ENCODE results near the gene TNFRSF1A.
"Not testable (repeated sequence)": the region's sequence is repeated elsewhere in the genome, so short reads cannot be mapped to it uniquely, and the experiment has no call there.

The TNFRSF1A gene

GRCh38 chr12:6294156-6295093 lies 47.5 kb downstream of the TNFRSF1A start:
- H3K36me3 ChIP-seq, result no peaks in the 10 kb centered on the region
- no peak overlapping the region for H3K4me3 ChIP-seq (ENCODE audit: low read depth, low read length)
- H3K27ac ChIP-seq, result no peak overlapping the region
- no peak for DNase-seq
- H3K27me3 ChIP-seq (ENCODE audit: insufficient read depth, low read depth, severe bottlenecking), result no peaks in the 10 kb centered on the region
- peaks cover 2% of the 10 kb centered on the region for H3K9me3 ChIP-seq (ENCODE audit: severe bottlenecking)
- TF ChIP-seq, protein P1, sequence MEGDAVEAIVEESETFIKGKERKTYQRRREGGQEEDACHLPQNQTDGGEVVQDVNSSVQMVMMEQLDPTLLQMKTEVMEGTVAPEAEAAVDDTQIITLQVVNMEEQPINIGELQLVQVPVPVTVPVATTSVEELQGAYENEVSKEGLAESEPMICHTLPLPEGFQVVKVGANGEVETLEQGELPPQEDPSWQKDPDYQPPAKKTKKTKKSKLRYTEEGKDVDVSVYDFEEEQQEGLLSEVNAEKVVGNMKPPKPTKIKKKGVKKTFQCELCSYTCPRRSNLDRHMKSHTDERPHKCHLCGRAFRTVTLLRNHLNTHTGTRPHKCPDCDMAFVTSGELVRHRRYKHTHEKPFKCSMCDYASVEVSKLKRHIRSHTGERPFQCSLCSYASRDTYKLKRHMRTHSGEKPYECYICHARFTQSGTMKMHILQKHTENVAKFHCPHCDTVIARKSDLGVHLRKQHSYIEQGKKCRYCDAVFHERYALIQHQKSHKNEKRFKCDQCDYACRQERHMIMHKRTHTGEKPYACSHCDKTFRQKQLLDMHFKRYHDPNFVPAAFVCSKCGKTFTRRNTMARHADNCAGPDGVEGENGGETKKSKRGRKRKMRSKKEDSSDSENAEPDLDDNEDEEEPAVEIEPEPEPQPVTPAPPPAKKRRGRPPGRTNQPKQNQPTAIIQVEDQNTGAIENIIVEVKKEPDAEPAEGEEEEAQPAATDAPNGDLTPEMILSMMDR (IDR thresholded peaks at IDR 0.05; ENCODE audit: low read depth, low read length), result no peak

GRCh38 chr12:6292606-6293005 lies 49.3 kb downstream of the TNFRSF1A start:
- no peak for DNase-seq
- Histone ChIP-seq H3K36me3 (no peaks in the 10 kb centered on the region), H3K27me3 (ENCODE audit: insufficient read depth, low read depth, severe bottlenecking) (no peaks in the 10 kb centered on the region), H3K4me3 (ENCODE audit: low read depth, low read length) (no peak overlapping the region), H3K27ac (no peak overlapping the region), H3K9me3 (ENCODE audit: severe bottlenecking) (peaks cover 2% of the 10 kb centered on the region)
- TF ChIP-seq, protein P1 (IDR thresholded peaks at IDR 0.05; ENCODE audit: low read depth, low read length), result no peak

DNA sequence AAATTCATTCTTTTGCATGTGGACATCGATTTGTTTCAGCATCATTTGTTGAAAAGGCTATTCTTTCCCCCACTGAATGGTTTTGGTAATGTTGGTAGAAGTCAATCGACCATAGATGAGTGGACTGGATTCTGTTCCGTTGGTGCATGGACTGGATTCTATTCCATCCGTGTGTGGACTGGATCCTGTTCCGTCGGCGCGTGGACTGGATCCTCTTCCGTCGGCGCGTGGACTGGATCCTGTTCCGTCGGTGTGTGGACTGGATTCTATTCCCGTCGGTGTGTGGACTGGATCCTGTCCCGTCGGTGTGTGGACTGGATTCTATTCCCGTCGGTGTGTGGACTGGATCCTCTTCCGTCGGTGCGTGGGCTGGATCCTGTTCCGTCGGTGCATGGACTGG lies 52.0 kb downstream of the TNFRSF1A start:
- not testable (repeated sequence) for H3K27ac ChIP-seq; H3K27me3 ChIP-seq (ENCODE audit: insufficient read depth, low read depth, severe bottlenecking); H3K4me3 ChIP-seq (ENCODE audit: low read depth, low read length); H3K9me3 ChIP-seq (ENCODE audit: severe bottlenecking); DNase-seq; H3K36me3 ChIP-seq

- not testable (repeated sequence) for H3K9me3 ChIP-seq (ENCODE audit: severe bottlenecking); H3K27me3 ChIP-seq (ENCODE audit: insufficient read depth, low read depth, severe bottlenecking); H3K27ac ChIP-seq; DNase-seq; H3K4me3 ChIP-seq (ENCODE audit: low read depth, low read length); H3K36me3 ChIP-seq
Measured at GRCh38 chr12:6289081-6289480, 52.8 kb downstream of the TNFRSF1A start.

DNA sequence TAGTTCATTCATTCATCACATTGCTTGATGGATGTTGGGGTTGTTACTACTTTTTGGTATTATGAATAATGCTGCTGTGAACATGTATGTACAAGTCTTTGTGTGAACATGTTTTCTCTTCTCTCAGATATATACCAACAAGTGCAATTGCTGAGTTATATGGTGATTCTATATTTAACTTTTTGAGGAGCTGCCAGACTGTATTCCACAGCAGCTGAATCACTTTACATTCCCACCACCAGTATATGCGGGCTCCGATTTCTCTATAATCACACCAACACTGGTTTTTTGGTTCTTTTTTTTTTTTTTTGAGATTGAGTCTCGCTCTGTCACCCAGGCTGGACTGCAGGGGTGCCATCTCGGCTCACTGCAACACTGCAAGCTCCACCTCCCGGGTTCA lies 53.6 kb downstream of the TNFRSF1A start:
- H3K4me3 ChIP-seq (ENCODE audit: low read depth, low read length), result no peak overlapping the region
- H3K27ac ChIP-seq, result no peak overlapping the region
- H3K36me3 ChIP-seq, result no peaks in the 10 kb centered on the region
- no peaks in the 10 kb centered on the region for H3K27me3 ChIP-seq (ENCODE audit: insufficient read depth, low read depth, severe bottlenecking)
- H3K9me3 ChIP-seq (ENCODE audit: severe bottlenecking), result peaks cover 2% of the 10 kb centered on the region
- TF ChIP-seq, protein P1 (IDR thresholded peaks at IDR 0.05; ENCODE audit: low read depth, low read length), result no peak
- no peak for DNase-seq

DNA sequence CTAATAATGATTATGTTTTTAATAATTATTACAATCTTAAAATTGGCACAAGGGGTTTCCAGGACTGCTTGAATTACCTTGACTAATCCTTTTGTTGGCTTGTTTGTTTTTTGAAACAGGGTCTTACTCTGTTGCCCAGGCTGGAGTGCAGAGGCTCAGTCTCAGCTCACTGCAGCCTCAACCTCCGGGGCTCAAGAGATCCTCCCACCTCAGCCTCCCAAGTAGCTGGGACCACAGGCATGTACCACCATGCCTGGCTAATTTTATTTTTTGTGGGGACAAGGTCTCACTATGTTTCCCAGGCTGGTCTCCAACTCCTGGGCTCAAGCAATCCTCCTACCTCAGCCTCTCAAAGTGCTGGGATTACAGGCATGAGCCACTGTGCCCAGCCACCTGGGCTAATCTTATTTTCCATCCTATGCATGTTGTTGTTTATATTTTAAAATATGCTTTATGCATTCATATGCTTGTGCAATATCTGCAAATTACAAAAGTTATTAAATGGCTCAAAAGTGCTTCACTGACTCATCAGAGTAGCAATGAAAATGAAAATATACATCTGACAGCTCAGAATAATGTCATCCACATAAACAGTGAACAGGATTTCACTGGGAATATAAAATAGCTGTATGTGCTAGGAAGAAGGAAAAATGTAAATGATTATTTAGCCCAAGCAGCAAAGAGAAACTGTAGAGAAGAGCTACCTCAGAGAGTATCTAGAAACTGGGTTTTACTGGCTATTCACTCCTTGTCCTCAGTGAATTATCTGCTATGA lies 56.2 kb downstream of the TNFRSF1A start:
- H3K4me3 ChIP-seq (ENCODE audit: low read depth, low read length), result no peak overlapping the region
- H3K27me3 ChIP-seq (ENCODE audit: insufficient read depth, low read depth, severe bottlenecking), result no peaks in the 10 kb centered on the region
- no peaks in the 10 kb centered on the region for H3K36me3 ChIP-seq
- TF ChIP-seq, protein P1 (IDR thresholded peaks at IDR 0.05; ENCODE audit: low read depth, low read length), result no peak
- no peak for DNase-seq
- H3K9me3 ChIP-seq (ENCODE audit: severe bottlenecking), result no peaks in the 10 kb centered on the region
- no peak overlapping the region for H3K27ac ChIP-seq
